Left colon (tissue), 2 donors: Measurements from ENCODE around the gene PPP6R3. TPM values are rescaled to one million over a fixed set of nuclear protein-coding genes. Genes with fewer than 3 reads are reported as not detected.
"Not testable (repeated sequence)": the region's sequence is repeated elsewhere in the genome, so short reads cannot be mapped to it uniquely, and the experiment has no call there.

Experiments used
- ATAC-seq: fragments of 200-7000 bp; cut with Tn5 transposase; one replicate; pipeline ENCODE4 v1.9.1; 2020; ENCODE audit warnings: mild to moderate bottlenecking, moderate library complexity
- DNase-seq, 2 donors: peaks; one replicate each; pipeline ENCODE4 v3.0.0-alpha.2; 2020
- intact Hi-C, 2 donors: fragments of 100-400 bp; cut with DNase I in 1 of 2; cut with micrococcal nuclease in 1 of 2; formaldehyde crosslinking; loops; one replicate each; pipeline versions ENCODE4 v1.11.2 to v1.14.0; 2022; cut with DNase I, micrococcal nuclease
- total RNA-seq, 2 donors: library from RNA; stranded (reverse); fragmentation: NEBNext Ultra II Directional; extraction: Animal tissue kit (Norgen Biotek cat#: 25700); gene quantifications; one replicate each; pipeline ENCODE4 v1.2.1, GENCODE V29; 2021
- donor health status: DM: no; HTN: no; CAD: no.
- donor health status: DM: yes; HTN: yes; CAD: no.

PPP6R3 gene
- total RNA-seq, 2 donors from 2014 or later: 102 to 112 TPM

DNA sequence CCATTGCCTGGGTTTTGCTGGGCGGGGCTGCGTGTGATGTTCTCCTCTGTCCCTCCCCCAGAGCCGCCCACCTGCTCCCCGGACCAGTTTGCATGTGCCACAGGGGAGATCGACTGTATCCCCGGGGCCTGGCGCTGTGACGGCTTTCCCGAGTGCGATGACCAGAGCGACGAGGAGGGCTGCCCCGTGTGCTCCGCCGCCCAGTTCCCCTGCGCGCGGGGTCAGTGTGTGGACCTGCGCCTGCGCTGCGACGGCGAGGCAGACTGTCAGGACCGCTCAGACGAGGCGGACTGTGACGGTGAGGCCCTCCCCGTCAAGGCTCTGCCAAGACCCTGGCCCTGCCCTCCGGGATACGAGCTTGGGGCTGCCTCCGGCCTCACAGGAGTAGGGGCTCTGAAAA lies 27.0 kb upstream of the PPP6R3 start:
- ATAC-seq (no peak), DNase-seq (no peak)
- intact Hi-C loops: no loop called here

- ATAC-seq, DNase-seq, intact Hi-C loops: not testable (repeated sequence)
Measured at GRCh38 chr11:68434159-68434558, 26.4 kb upstream of the PPP6R3 start.

- DNase-seq (no peak), ATAC-seq (no peak)
- intact Hi-C loops: no loop called here
Measured at GRCh38 chr11:68436162-68436888, 24.2 kb upstream of the PPP6R3 start.

GRCh38 chr11:68436985-68437926 lies 23.3 kb upstream of the PPP6R3 start:
- intact Hi-C loops: no loop called here
- DNase-seq (no peak), ATAC-seq (peak; percentile 32)

DNA sequence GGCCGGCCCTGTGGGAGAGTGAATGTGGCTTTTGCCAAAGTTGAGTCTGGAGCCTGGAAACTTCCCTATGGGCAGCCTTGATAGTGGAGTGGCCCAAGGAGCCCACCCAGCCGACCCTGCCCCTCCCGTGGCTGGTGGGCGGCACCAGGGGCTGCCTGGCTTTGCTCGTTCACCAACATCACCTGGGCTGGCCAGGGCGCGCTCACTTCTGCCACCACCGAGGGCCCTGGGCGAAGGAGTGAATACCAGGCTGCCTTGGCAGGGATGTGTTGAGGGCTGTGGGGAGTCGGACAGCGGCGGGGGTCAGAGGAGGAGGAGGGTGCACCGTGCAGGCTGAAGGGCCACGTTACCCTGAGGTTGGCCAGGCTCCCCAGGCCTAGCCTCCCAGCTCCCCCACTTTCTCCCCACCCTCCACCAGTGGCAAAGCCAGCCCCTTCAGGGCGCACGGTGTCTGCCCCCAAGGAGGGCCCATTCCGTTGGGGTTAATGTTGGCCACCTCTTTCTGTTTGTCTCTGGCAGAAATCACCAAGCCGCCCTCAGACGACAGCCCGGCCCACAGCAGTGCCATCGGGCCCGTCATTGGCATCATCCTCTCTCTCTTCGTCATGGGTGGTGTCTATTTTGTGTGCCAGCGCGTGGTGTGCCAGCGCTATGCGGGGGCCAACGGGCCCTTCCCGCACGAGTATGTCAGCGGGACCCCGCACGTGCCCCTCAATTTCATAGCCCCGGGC lies 22.5 kb upstream of the PPP6R3 start:
- intact Hi-C loops: no loop called here
- DNase-seq (no peak), ATAC-seq (no peak)

DNA sequence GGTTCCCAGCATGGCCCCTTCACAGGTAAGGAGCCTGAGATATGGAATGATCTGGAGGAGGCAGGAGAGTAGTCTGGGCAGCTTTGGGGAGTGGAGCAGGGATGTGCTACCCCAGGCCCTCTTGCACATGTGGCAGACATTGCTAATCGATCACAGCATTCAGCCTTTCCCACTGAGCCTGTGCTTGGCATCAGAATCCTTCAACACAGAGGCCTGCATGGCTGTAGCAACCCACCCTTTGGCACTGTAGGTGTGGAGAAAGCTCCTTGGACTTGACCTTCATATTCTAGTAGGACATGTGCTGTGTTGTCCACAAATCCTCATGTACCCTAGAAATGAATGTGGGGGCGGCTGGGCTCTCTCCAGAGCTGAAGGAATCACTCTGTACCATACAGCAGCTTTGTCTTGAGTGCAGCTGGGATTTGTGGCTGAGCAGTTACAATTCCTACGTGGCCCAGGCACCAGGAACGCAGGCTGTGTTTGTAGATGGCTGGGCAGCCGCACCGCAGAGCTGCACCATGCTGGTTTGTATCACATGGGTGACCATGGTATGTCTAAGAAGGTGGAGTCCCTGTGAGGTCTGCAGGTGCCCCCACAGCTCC lies 21.8 kb upstream of the PPP6R3 start:
- DNase-seq: no peak
- intact Hi-C loops: no loop called here
- no peak for ATAC-seq

DNA sequence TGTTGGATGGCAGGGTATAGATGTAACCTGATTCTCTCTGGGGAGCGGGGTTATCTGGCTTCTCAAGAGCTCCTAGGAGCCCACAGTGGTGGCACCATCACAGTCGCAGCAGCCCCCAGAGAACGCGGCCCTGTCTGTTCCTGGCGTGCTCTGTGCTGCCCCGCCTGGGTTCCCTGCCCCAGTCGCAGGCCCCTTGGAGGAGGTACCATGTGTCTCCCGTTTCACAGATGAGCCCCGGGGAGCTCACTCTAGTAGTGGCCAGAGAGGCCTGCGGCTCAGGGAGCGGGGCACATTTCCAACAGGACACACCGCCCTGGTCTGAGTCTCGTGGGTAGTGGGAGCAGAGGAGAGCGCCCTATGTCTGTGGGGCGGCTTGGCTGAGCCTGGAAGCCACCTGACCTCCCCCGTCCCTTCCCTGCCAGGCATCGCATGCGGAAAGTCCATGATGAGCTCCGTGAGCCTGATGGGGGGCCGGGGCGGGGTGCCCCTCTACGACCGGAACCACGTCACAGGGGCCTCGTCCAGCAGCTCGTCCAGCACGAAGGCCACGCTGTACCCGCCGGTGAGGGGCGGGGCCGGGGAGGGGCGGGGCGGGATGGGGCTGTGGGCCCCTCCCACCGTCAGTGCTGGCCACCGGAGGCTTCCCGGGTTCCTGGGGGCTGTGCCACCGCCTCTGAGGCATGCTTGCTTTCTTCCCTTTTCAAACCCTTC lies 21.0 kb upstream of the PPP6R3 start:
- no peak for ATAC-seq
- no peak for DNase-seq
- intact Hi-C loops: loop anchor here in 1 of 2 donors (10.0 kb wide), 1 partner anchor 185 kb away; no protein-coding TSS in a partner anchor

- intact Hi-C loops: loop anchor here in 1 of 2 donors (10.0 kb wide), 1 partner anchor 185 kb away; no protein-coding TSS in a partner anchor
- DNase-seq (no peak), ATAC-seq (no peak)
Measured at GRCh38 chr11:68440224-68440623, 20.3 kb upstream of the PPP6R3 start.

DNA sequence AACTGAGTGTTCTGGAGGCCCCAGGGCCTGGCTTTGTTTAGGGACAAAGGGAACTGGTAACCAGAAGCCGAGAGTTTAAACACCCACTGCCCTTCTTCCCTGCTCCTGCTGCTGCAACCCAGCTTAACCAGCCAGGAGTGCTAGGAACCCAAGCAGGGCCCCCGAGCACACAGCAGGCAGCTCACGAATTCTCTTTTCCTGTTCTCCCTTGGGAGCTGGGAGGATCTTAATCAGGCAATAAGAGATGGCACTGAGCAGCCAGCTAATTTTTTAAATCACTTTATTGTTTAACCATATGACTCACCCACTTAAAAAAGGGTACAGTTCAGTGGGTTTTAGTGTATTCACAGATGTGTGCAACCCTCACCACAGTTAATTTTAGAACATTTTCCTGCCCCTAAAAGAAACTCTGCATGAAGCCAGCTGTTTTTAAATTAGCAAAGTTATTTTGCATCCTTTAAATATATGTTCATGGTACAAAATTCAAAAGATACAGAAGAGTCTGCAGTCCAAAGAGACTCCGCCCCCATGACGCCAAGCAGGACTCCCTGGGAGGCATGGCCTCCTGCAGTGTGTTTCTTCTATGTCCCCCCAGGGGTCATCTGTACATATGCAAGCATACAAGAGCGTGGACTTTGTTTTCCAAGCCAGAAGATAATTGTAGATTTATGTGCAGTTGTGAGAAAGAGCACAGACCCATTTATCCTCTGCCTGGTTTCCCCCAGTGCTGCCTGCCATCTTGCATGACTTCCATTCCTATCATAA lies 18.9 kb upstream of the PPP6R3 start:
- DNase-seq (no peak), ATAC-seq (no peak)

GRCh38 chr11:68442433-68442832 lies 18.1 kb upstream of the PPP6R3 start:
- no peak for ATAC-seq
- no peak for DNase-seq
- intact Hi-C loops: loop anchor here in 1 of 2 donors (10.0 kb wide), 1 partner anchor 188 kb away; no protein-coding TSS in a partner anchor

More for the DNA sequence above, 18.9 kb upstream of the PPP6R3 start:
- intact Hi-C loops: loop anchor here in 1 of 2 donors (10.0 kb wide), 1 partner anchor 187 kb away; no protein-coding TSS in a partner anchor

- DNase-seq: no peak
- intact Hi-C loops: loop anchor here in 1 of 2 donors (10.0 kb wide), 1 partner anchor 190 kb away; no protein-coding TSS in a partner anchor
- no peak for ATAC-seq
Measured at GRCh38 chr11:68444566-68444965, 16.0 kb upstream of the PPP6R3 start.

- intact Hi-C loops: loop anchor here (5.0 to 10.0 kb wide), 2 partner anchors 191 to 193 kb away; no protein-coding TSS in a partner anchor
- DNase-seq: no peak
- ATAC-seq: no peak
Measured at GRCh38 chr11:68445531-68446035, 15.0 kb upstream of the PPP6R3 start.

DNA sequence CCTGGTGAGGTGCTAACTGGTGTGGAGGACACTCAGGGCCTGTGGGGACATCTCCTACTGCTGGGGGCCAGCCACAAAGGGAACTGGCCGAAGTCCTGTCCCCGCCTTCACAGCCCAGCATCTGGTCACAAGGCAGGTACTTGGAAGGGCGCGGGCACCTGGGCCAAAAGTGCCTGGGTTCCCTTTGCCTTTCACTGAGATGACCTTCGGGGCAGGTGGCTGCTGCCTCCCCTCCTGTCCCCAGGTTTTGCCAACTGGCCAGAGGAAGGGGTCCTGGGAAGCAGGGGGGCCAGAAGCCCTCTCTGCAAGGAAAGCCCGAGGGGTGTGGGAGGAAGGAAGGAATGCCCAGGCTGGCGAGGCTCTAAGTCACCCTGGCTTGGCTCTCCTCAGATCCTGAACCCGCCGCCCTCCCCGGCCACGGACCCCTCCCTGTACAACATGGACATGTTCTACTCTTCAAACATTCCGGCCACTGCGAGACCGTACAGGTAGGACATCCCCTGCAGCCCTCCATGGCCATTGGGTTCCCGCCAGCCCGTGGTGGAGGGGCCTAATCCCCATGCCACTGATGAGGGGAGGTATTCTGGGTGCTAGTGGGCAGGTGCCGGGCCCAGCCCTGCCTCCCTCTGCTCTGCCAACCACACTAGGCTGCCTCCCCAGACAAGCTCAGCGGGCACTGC lies 14.4 kb upstream of the PPP6R3 start:
- intact Hi-C loops: loop anchor here (5.0 to 10.0 kb wide), 2 partner anchors 191 to 194 kb away; no protein-coding TSS in a partner anchor
- ATAC-seq (peak; percentile 8), DNase-seq (no peak)

GRCh38 chr11:68447015-68447801 lies 13.3 kb upstream of the PPP6R3 start:
- ATAC-seq (peak; percentile 90), DNase-seq (peak; percentile 64 to 83)
- intact Hi-C loops: loop anchor here (5.0 to 10.0 kb wide), 2 partner anchors 192 to 195 kb away; no protein-coding TSS in a partner anchor

DNA sequence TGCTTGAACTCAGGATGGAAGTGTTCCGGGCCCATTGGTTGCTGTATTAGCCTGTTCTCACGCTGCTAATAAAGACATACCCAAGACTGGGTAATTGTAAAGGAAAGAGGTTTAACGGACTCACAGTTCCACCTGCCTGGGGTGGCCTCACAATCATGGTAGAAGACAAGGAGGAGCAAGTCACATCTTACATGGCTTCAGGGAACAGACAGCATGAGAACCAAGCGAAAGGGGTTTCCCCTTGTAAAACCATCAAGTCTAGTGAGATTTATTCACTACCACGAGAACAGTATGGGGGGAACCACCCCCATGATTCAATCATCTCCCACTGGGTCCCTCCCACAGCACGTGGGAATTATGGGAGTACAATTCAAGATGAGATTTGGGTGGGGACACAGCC lies 12.6 kb upstream of the PPP6R3 start:
- DNase-seq, ATAC-seq: not testable (repeated sequence)
- intact Hi-C loops: loop anchor here (5.0 to 10.0 kb wide), 2 partner anchors 193 to 196 kb away; no protein-coding TSS in a partner anchor
